RWPE2 (cell line): ENCODE results near the gene CDC40.
A peak's percentile ranks its signal among the peaks of the same experiment; 100 is the strongest.

ENCODE experiments used
- ATAC-seq: fragments of 200-7000 bp; cut with Tn5 transposase; 3 replicates; pipeline ENCODE4 v1.9.1; 2021; ENCODE audit warnings: low read depth
- DNase-seq: peaks from one replicate; pipeline ENCODE4 v3.0.0-alpha.2; 2020; ENCODE audit warnings: low spot score
- H3K27ac ChIP-seq: fragments of 450-650 bp; 2 replicates; pipeline ENCODE4 v1.5.1; 2017; ENCODE audit warnings: mild to moderate bottlenecking; ENCODE audit not compliant: poor library complexity, severe bottlenecking
- H3K27me3 ChIP-seq: fragments of 250-450 bp; sonication (Bioruptor Pico); 2 replicates; pipeline ENCODE4 v1.5.1; 2021; ENCODE audit warnings: mild to moderate bottlenecking, moderate library complexity; ENCODE audit not compliant: insufficient read depth, poor library complexity, severe bottlenecking
- H3K36me3 ChIP-seq: fragments of 250-450 bp; sonication (Bioruptor Pico); 2 replicates; pipeline ENCODE4 v1.5.1; 2020; ENCODE audit warnings: low read depth, mild to moderate bottlenecking, moderate library complexity
- H3K4me1 ChIP-seq: fragments of 250-450 bp; sonication (Bioruptor Pico); 2 replicates; pipeline ENCODE4 v1.5.1; 2021; ENCODE audit warnings: mild to moderate bottlenecking, moderate library complexity; ENCODE audit not compliant: insufficient read depth, poor library complexity, severe bottlenecking
- H3K4me3 ChIP-seq: fragments of 250-450 bp; sonication (Bioruptor Pico); 2 replicates; pipeline ENCODE4 v1.5.1; 2021; ENCODE audit warnings: mild to moderate bottlenecking, moderate library complexity; ENCODE audit not compliant: severe bottlenecking
- H3K9me3 ChIP-seq: fragments of 250-450 bp; sonication (Bioruptor Pico); 2 replicates; pipeline ENCODE4 v1.5.1; 2021; ENCODE audit warnings: mild to moderate bottlenecking, moderate library complexity; ENCODE audit not compliant: severe bottlenecking
- CTCF ChIP-seq: fragments of 450-650 bp; IDR thresholded peaks from one replicate; pipeline ENCODE4 v1.5.1; 2017; ENCODE audit warnings: mild to moderate bottlenecking, moderate library complexity; ENCODE audit not compliant: poor library complexity, severe bottlenecking

CDC40 gene

GRCh38 chr6:110246900-110247546 is 66.8 kb downstream of the CDC40 start:
- Histone ChIP-seq H3K9me3 (no peaks in the 10 kb centered on the region), H3K27ac (no peak overlapping the region), H3K4me3 (no peak overlapping the region), H3K4me1 (no peaks in the 10 kb centered on the region), H3K36me3 (no peaks in the 10 kb centered on the region), H3K27me3 (no peaks in the 10 kb centered on the region)
- no peak for TF ChIP-seq CTCF
- DNase-seq: no peak
- no peak for ATAC-seq

- TF ChIP-seq CTCF: no peak
- Histone ChIP-seq H3K27me3 (no peaks in the 10 kb centered on the region), H3K9me3 (no peaks in the 10 kb centered on the region), H3K27ac (no peak overlapping the region), H3K4me3 (no peak overlapping the region), H3K4me1 (no peaks in the 10 kb centered on the region), H3K36me3 (no peaks in the 10 kb centered on the region)
- ATAC-seq: no peak
- DNase-seq: no peak
Measured at GRCh38 chr6:110250058-110250457, 69.8 kb downstream of the CDC40 start.

- no peaks in the 10 kb centered on the region for H3K9me3 ChIP-seq
- H3K27me3 ChIP-seq: no peaks in the 10 kb centered on the region
- no peak overlapping the region for H3K4me3 ChIP-seq
- no peaks in the 10 kb centered on the region for H3K36me3 ChIP-seq
- DNase-seq: no peak
- no peak for TF ChIP-seq CTCF
- no peaks in the 10 kb centered on the region for H3K4me1 ChIP-seq
- no peak for ATAC-seq
- no peak overlapping the region for H3K27ac ChIP-seq
Measured at GRCh38 chr6:110250838-110251237, 70.6 kb downstream of the CDC40 start.

- Histone ChIP-seq H3K9me3 (no peaks in the 10 kb centered on the region), H3K4me1 (no peaks in the 10 kb centered on the region), H3K27me3 (no peaks in the 10 kb centered on the region), H3K36me3 (no peaks in the 10 kb centered on the region), H3K4me3 (no peak overlapping the region), H3K27ac (no peak overlapping the region)
- peak; percentile 52; the same call in 1 of the 3 replicates for ATAC-seq
- DNase-seq: no peak
- TF ChIP-seq CTCF: no peak
Measured at GRCh38 chr6:110255211-110255750, 75.1 kb downstream of the CDC40 start.

GRCh38 chr6:110256366-110256765 is 76.1 kb downstream of the CDC40 start:
- no peaks in the 10 kb centered on the region for H3K27me3 ChIP-seq
- H3K4me1 ChIP-seq: no peaks in the 10 kb centered on the region
- H3K4me3 ChIP-seq: no peak overlapping the region
- H3K27ac ChIP-seq: no peak overlapping the region
- TF ChIP-seq CTCF: no peak
- ATAC-seq: no peak
- no peak for DNase-seq
- no peaks in the 10 kb centered on the region for H3K36me3 ChIP-seq
- no peaks in the 10 kb centered on the region for H3K9me3 ChIP-seq
